MM.1S (cell line): Measurements from ENCODE around the gene POM121C.
"Not testable (repeated sequence)": the region's sequence is repeated elsewhere in the genome, so short reads cannot be mapped to it uniquely, and the experiment has no call there.

ENCODE experiments used
- CTCF ChIP-seq: fragments of 300-600 bp; sonication (generic); IDR thresholded peaks from 2 replicates; pipeline ENCODE4 v1.5.1; 2016; ENCODE audit warnings: antibody characterized with exemption, low read length, mixed read lengths
- EZH2phosphoT487 ChIP-seq: fragments of 300-600 bp; sonication (generic); IDR thresholded peaks from 2 replicates; pipeline ENCODE4 v1.6.1; 2018; ENCODE audit warnings: antibody characterized with exemption, low read length

DNA sequence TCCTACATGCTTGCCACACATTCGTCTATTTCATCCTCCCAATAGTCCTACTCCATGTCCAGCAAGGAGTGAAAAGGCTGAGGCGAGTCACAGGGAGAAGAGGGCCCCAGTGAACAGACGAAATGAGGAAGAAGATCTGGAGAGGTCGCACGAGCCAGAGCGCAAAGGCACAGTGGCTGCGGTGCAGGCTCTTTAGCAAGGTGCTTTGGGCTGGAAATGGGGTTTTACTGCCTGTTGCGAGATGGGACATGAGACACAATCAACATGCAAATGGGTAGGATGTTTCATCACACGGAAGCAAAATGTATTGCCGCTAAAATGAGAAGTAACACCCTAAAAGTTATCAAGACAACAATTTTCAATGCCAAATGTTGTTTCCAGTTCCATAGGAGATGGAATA, 29.7 kb downstream of the POM121C start:
- TF ChIP-seq CTCF, EZH2phosphoT487: not testable (repeated sequence)
